H1 (cell line): ENCODE results near the gene CUX1. TPM values are rescaled to one million over a fixed set of nuclear protein-coding genes. Genes with fewer than 3 reads are reported as not detected.

ENCODE experiments used
- CHD7 ChIP-seq: fragments of 300-600 bp; sonication (generic); IDR thresholded peaks from 2 replicates; pipeline ENCODE4 v1.7.1; 2012; ENCODE audit warnings: low read length, moderate library complexity, mild to moderate bottlenecking, inconsistent platforms; ENCODE audit not compliant: insufficient replicate concordance
- SUZ12 ChIP-seq: fragments of 200-600 bp; sonication (generic); IDR thresholded peaks from 2 replicates; pipeline ENCODE4 v1.6.1; 2012; ENCODE audit warnings: mild to moderate bottlenecking, inconsistent platforms, low read length, moderate library complexity, mixed read lengths
- polyA plus RNA-seq, 7 experiments: library from polyadenylated mRNA; depleted of rRNA in 3 of 7; stranded (reverse) in 5 of 7; unstranded in 2 of 7; fragments of >200 nt in 5 of 7; fragments of 200-250 nt in 2 of 7; gene quantifications; 1 replicate in 5 of 7; 2 replicates in 1 of 7; 4 replicates in 1 of 7; pipeline versions ENCODE4 v1.2.1 to v1.2.3, GENCODE V29; 2011 to 2013; ENCODE audit warnings: missing spikeins in 2 of 7, mixed read lengths in 2 of 7
- total RNA-seq: library from RNA; stranded (reverse); fragmentation: NEBNext Ultra II Directional; extraction: Animal tissue kit (Norgen Biotek cat#: 25700); gene quantifications from 2 replicates; pipeline ENCODE4 v1.2.1, GENCODE V29; 2021

Gene CUX1
- total and polyA plus RNA-seq, 2 of the 8 experiments (the other 6 are each of a cell fraction or from before 2014, with no cell fraction given), result 21.6 to 65.9 TPM

DNA sequence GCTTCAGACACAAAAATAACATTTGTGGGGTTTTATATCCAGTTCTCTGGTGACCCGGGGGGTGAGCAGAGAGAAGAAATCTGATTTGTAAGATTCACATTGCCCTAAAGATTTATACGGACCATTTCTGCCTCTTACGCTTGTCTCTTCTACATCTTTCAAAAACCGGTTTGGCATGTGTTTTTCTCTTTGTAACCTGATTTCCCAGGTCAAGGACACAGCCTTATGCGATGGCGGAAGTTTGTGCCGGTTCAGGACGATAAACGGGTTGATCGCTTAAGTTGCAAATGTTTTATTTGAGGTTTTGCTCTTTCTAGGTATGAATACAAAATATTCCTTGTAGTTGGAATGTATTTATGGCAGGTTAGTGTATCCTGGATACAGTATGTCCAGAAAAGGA is 407.6 kb downstream of the CUX1 start (continued):
- TF ChIP-seq CHD7 (no peak), SUZ12 (no peak)
